Activated naive CD8-positive, alpha-beta T cell (primary cell): ENCODE measurements around the gene BICRAL.

Source experiments
- H3K27ac Mint-ChIP-seq: one replicate; pipeline ENCODE4 v1.8.0; 2021; ENCODE audit warnings: mixed read lengths
- H3K27me3 Mint-ChIP-seq: one replicate; pipeline ENCODE4 v1.8.0; 2021; ENCODE audit warnings: mixed read lengths
- H3K36me3 Mint-ChIP-seq: one replicate; pipeline ENCODE4 v1.8.0; 2021; ENCODE audit warnings: mixed read lengths
- H3K4me1 Mint-ChIP-seq: one replicate; pipeline ENCODE4 v1.8.0; 2021; ENCODE audit warnings: low read depth, mixed read lengths
- H3K4me3 Mint-ChIP-seq: one replicate; pipeline ENCODE4 v1.8.0; 2021; ENCODE audit warnings: mild to moderate bottlenecking, mixed read lengths
- H3K9me3 Mint-ChIP-seq: one replicate; pipeline ENCODE4 v1.8.0; 2021; ENCODE audit warnings: low read depth, mixed read lengths

The BICRAL gene

DNA sequence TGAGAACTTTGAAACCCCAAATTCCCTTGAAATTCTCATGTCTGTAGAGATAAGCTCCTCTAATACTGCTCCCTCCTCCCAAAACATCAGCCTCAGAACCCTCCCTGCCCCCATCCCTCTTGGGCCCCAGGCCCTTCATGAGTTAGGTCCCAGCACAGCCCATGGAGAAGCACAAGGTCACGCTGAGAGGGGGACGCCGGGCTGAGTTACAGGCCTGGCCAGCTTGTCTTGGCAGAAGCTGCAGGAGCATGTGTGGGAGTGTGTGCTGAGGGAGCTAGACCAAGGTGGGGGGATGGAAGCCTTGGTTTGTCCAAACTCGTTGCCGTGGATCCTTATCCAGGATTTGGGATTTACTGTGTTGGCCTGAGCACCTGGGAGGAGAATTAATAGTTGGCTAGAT is 125.5 kb downstream of the BICRAL start:
- Mint-ChIP-seq H3K27me3 (peaks cover 3% of the 10 kb centered on the region), H3K4me3 (no peak overlapping the region), H3K9me3 (no peaks in the 10 kb centered on the region), H3K36me3 (no peaks in the 10 kb centered on the region), H3K4me1 (peaks cover 4% of the 10 kb centered on the region), H3K27ac (no peak overlapping the region)

DNA sequence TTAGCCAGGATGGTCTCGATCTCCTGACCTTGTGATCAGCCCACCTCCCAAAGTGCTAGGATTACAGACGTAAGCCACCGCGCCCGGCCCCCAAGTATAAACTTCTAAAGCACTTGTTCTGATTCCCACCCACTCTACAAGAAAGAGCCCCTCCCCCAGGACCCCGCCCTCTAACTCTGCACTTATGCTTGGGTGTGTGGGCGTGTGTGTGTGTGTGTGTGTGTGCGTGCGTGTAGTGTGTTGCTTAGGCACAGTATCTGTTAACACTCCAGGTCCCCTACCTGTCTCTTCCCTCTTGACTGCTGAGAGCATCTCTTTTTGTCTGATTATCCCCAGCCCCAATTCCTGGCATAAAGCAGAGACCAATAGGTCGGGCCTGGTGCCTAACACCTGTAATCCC is 128.0 kb downstream of the BICRAL start:
- Mint-ChIP-seq H3K9me3 (no peaks in the 10 kb centered on the region), H3K36me3 (no peaks in the 10 kb centered on the region), H3K27ac (no peak overlapping the region), H3K27me3 (peaks cover 6% of the 10 kb centered on the region), H3K4me3 (no peak overlapping the region), H3K4me1 (peaks cover 4% of the 10 kb centered on the region)

- H3K9me3 Mint-ChIP-seq, result no peaks in the 10 kb centered on the region
- H3K4me3 Mint-ChIP-seq, result peak overlapping the region; percentile 73
- H3K4me1 Mint-ChIP-seq, result peaks cover 4% of the 10 kb centered on the region
- H3K27ac Mint-ChIP-seq, result no peak overlapping the region
- H3K36me3 Mint-ChIP-seq, result no peaks in the 10 kb centered on the region
- peaks cover 6% of the 10 kb centered on the region for H3K27me3 Mint-ChIP-seq
Measured at GRCh38 chr6:42911171-42912021, 129.5 kb downstream of the BICRAL start.

DNA sequence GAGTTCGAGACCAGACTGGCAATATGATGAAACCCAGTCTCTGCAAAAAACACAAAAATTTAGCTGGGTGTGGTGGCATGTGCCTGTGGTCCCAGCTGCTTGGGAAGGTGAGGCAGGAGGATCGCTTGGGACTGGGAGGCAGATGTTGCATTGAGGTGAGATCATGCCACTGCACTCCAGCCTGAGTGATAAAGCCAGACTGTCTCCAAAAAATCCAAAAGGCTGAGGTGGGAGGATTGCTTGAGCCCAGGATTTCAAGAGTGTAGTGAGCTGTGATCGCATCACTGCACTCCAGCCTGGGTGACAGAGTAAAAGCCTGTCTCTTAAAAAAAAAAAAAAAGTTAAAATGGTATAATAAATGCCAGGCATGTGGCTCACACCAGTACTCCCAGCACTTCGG is 132.7 kb downstream of the BICRAL start:
- Mint-ChIP-seq H3K4me1 (peaks cover 4% of the 10 kb centered on the region), H3K9me3 (no peaks in the 10 kb centered on the region), H3K4me3 (no peak overlapping the region), H3K27ac (no peak overlapping the region), H3K36me3 (no peaks in the 10 kb centered on the region), H3K27me3 (peaks cover 6% of the 10 kb centered on the region)

DNA sequence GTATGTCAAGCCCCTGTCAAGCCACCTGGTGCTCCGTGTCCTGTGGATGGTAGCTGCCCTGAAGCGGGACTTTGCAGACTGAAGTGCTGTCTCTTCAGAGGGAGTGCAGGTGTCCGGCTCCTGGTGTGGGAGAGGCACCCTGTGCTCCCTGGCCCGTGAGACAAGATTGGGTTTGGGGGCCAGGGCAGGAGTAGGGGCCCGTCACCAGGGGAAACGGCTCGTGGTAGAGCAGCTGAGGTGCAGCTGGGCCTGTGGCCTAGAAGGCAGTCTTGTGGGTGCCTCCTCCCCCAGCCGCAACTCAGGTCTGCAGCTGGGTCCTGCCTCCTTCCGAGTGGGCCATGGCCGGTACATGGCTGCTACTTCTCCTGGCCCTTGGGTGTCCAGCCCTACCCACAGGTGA is 133.9 kb downstream of the BICRAL start, which contains the start of gene PTCRA:
PTCRA (plus strand) TSS at position 322 of the 400 bp plus-strand sequence; CDS start at position 339, 17 bp downstream.
- no peak within 1 kb of the TSS for H3K27ac Mint-ChIP-seq
- peaks cover 4% of the 10 kb centered on the region for H3K4me1 Mint-ChIP-seq
- H3K9me3 Mint-ChIP-seq, result no peaks in the 10 kb centered on the region
- H3K4me3 Mint-ChIP-seq, result no peak within 1 kb of the TSS
- H3K27me3 Mint-ChIP-seq, result peaks cover 6% of the 10 kb centered on the region
- no peaks in the 10 kb centered on the region for H3K36me3 Mint-ChIP-seq

DNA sequence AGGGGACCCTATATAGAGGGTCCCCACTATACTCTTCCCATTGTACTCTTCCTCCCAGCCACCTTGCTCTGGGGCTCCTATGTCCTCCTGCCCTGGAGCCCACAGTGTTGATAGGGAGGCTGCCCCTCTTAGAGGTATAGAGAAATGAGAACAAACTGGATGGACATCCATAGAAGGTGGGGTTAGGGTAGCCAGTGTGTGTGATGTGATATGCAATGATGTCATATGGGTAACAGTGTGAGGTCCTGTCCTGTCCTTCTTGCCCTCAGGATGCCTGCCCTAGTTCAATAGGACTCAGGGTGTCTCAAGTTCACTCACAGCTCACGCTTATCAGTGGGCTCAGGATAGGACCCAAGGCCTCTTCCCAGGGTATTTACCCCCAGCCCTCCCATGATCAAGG is 134.4 kb downstream of the BICRAL start:
- Mint-ChIP-seq H3K4me3 (no peak overlapping the region), H3K27me3 (peaks cover 4% of the 10 kb centered on the region), H3K27ac (no peak overlapping the region), H3K9me3 (no peaks in the 10 kb centered on the region), H3K4me1 (peaks cover 1% of the 10 kb centered on the region), H3K36me3 (no peaks in the 10 kb centered on the region)
